Fibroblast of skin of left quadriceps (primary cell): ENCODE results near the gene PITPNM2.
A peak's percentile ranks its signal among the peaks of the same experiment; 100 is the strongest.

Source experiments
- DNase-seq, 2 experiments: peaks; one replicate each; pipeline ENCODE4 v3.0.0-alpha.2; 2013; ENCODE audit warnings: low read depth in 2 of 2

The PITPNM2 gene

DNA sequence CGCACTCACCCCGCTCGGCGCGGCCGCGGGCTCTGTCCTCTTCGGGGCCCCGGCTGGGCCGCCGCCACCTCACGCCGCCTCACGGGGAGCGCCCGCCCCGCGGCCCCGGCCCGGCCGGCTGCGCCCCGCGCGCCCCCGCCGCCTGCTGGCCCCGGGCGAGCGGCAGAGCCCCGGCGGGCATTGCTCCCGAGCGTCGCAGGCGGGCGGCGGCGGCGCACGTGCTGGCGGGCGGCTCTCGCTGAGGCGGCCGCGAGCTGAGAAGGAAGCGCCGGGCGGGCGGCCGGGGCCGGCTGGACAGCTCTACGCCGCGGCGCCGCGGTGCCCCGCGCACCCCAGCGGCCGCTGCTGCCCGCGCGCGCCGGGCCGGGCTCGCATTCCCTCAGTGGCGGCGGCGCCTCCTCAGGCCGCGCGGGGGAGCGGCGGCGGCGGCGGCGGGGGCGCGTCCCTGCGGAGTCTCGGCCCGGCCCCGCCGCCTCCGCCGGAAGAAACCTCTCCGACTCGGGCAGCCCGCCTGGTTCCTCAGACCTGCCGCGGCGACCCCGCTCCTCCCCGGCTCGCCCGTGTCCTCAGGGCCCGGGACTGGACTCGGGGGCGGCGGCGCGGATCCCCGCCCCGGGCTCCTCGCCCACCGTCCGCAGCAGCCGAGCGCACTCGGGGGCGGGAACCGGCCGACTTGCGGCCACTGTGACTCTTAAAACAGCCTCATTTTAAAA is at the start of gene PITPNM2:
PITPNM2 (minus strand) TSS at position 347 of the 713 bp plus-strand sequence. CDS start 116,500 bp downstream, outside the sequence.
- peak in 1 of 2 experiments; percentile 39 for DNase-seq

DNA sequence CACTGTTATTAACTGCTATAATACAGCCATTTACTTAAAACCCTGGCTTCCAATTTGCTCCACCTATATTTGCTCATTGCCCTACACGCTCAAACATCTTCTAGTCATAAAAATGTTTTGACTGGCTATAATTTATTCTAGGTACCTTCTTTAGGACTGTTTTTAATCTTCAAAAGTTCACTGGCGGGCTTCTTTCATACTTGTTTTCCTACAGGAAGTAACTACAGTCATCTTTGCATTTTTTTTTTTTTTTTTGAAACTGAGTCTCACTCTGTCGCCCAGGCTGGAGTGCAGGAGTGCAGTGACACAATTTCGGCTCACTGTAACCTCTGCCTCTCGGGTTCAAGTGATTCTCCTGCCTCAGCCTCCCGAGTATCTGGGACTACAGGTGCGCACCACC is 49.5 kb upstream of the PITPNM2 start:
- DNase-seq, result no peak

- DNase-seq, result no peak
Measured at GRCh38 chr12:123199936-123200335, 49.0 kb upstream of the PITPNM2 start.

GRCh38 chr12:123187637-123188036 is 36.7 kb upstream of the PITPNM2 start:
- no peak for DNase-seq

DNA sequence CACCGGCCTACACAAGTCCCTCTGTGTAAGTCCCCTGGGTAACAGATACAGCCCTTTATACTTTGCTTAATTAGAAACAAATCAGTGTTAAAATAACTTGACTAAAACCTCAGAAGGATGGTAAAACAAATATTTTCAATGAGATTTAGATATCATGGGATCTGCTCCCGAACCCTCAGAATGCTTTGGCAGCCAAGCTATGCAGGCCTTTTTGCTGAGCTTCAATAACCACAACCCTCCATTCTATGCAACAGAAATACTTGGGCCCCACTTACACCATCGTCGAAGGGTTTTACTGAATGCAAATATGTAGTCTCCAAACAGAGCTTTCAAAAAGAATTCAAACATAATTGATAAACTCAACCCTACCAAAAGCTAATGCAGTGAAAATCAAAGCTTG is 29.3 kb upstream of the PITPNM2 start:
- DNase-seq, result no peak

DNA sequence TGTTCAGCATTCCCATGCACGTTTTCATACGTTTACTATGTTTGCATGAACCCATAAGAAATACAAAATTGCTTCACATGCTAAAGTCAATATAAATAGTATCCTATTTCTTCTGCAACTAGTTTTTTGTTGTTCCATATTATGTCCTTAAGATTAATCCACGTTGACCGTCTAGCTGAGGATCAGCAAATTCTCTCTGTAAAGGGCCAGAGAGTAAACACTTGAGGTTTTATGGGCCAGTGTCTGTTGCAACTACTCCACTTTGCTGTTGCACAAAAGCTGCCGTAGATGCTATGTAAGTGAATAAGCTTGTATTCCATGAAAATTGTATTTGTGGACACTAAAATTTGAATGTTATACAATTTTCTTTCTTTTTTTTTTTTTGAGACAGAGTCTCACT is 21.1 kb upstream of the PITPNM2 start:
- no peak for DNase-seq

DNA sequence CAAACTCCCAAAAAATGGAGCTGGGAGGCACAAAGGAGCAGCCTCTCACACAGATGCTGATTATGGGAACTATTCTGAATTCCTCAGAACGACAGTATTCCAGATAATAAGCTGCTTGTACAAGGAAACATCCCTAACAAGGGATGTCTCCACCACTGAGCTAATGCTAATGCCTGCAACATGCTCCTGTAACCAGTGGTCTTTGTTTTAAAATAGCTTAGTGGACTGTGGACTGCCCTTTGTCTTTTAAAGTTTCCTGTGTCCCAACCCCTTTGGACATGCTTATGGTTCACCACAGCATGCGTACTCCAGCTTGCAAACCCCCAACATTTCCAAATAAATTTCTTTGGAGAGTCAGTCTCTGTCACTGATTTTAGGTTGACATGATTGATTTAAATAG is 16.4 kb upstream of the PITPNM2 start:
- no peak for DNase-seq

DNA sequence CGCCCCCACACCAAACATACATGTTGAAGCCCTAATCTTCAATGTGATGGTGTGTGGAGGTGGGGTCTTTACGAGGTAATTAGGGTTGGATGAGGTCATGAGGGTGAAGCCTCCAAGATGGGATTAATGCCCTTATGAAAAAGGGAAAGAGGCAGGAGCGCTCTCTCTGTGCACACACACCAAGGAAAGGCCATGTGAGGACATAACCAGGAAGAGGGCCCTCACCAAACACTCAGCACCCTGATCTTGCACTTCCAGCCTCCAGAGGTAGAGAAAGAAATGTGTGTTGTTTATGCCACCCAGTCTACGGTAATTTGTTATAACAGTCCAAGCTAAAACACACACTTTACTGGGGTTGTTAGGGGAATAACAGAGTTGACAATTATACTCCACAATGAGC is 14.6 kb upstream of the PITPNM2 start:
- DNase-seq, result no peak

- no peak for DNase-seq
Measured at GRCh38 chr12:123164710-123165261, 13.9 kb upstream of the PITPNM2 start.

DNA sequence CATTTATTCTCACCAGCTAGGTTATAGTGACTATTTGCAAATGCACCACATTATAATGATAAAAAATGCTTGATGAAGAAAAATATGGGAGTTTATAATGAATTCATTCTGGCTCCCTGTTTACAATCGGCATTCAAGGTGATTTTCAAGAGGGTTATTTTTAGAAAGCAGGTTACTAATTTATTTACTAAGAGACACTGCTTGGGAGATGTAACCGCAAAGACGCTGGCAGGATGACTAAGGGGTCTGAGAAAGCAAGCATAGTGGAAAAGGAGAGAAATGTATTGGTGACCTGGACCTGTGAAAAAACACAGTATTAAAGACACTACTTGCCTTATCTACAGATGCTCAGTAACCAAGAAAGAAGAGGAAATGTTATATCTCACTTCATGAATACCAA is 13.3 kb upstream of the PITPNM2 start:
- no peak for DNase-seq

DNA sequence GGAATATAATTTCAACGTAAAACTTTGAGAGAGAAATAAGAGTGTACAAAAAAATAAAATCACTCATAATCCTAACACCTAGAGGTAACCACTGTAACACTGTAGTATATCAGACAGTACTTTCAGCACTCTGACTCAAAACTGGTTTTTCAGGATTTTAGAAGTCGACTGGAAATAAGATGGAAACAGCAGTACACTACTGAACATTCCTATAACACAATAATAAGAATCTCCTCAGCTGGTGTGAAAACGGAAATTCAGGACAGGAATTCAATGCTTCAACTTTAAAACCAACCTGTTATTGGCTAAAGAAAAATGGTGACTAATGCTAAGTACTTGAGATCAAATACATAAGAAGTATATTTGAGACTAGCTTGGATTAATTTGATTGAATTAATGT is 12.3 kb upstream of the PITPNM2 start:
- DNase-seq, result no peak

- DNase-seq, result no peak
Measured at GRCh38 chr12:123160801-123161487, 10.1 kb upstream of the PITPNM2 start.

GRCh38 chr12:123153906-123154305 is 3.0 kb upstream of the PITPNM2 start:
- no peak for DNase-seq

DNA sequence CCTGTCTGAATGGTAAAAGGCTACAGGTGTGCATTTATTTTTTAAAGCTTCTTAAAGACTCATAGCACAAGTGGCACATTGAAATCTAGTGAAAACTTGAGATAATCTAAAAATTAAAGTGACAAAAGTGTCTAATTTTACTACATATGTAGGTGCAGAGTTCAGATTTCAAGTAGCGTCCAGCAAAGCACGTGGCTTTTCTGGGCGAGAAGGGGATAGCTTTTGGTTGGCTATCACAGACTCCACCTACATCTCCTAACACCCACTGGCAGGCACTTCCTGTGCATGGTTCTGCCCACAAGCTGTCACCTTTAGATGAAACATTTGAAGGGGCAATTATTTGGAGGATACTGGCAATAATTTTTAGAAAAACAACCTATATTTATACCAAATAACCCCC is 1.9 kb upstream of the PITPNM2 start:
- no peak for DNase-seq

- DNase-seq, result no peak
Measured at GRCh38 chr12:123151457-123152454, 866 bp upstream of the PITPNM2 start.

DNA sequence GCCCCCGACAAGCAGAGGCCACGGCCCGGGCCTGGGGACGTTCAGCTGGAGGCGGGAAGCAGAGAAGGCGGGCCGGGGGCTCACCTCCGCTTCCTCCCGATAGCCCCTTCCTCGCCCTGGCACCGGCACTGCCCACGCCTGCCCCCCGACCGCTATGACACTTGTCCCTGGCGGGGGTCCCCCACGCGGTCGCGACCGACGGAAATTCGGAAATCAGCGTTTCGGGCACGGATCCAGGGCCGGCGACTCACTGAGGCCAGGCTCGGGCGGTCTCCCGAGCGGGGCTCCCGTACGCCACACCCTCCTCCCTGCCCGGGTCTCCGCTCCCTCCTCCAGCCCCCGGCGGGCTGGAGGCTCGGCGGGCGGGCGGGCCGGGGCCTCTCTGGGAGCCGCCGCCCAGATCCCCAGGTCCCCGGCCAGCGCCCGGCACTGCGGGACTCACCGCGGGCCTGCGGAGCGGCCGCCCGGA is 581 bp downstream of the PITPNM2 start:
- DNase-seq, result no peak

DNA sequence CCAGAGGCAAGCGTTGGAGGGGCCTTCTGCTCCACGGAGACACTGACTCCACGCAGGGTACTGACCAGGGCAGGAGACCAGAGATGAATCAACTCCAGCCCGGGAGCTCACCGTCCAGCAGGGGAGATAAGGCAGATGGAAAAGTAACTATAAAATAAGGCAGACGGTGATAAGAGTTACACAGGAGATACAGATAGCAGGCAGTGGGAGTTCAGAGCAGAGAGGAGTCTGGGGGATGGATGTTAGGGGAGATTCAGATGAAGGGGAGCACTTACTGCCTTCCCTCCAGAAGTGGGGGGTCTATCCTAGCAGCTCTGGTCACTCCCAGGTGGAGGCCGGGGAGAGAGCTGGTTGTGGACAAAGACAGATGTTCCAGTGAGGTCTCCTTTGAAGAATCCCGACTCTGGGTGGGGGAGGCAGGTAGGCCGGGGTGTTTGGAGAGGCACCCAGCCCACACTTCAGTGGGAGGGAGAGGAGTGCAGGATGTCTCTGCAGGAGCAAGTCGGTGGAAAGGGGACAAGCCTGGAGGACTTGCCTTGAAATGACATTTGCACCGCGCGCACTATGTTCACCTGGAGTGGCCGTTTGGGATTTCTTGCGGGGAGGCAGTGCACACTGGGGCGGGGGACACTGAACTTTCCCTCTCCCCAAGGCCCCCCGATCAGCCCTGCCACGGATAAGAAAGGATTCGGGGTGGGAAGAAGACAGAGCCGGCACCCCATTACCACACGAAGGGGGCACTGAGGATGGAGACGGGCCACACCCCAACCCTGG is 1.2 kb downstream of the PITPNM2 start:
- no peak for DNase-seq

DNA sequence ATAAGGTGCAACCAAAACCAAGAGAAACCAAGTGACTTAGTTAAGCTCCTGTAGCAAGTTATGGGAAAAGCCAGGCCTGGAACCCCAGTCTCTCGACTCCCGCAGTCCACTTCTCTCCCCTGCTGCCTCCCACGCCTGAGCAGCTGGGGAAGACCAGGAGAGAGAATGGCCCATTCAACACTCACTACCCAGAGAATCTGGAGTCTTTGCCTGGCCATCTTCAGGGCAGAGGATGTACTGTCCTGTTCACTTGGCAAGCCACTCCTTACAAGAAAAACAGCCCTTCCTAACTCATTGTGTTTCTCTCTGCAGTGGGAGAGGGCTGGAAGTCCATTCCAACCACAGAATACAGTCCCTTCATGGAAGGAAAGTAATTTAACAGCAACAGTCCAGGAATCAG is 1.8 kb downstream of the PITPNM2 start:
- no peak for DNase-seq

DNA sequence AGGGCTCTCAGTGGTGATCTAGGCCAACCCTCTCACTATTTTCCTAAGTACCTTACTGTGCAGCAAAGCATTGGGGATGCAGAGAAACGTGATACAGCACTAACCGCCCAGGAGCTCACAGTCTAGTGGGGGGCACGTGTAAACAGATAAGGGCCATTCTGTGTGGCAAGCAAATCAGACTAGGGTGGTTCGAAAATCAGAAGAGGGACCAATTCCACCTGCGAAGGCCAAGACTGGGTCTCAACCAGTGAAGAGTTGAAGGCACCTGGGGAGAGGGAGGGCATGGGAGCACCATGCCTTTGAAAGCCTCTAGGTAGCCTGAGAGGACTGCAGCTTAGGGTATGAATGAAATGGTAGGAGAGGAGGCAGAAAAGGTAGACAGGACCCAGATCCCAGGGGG is 2.2 kb downstream of the PITPNM2 start:
- no peak for DNase-seq

- DNase-seq, result no peak
Measured at GRCh38 chr12:123148223-123148622, 2.7 kb downstream of the PITPNM2 start.

GRCh38 chr12:123145211-123145610 is 5.7 kb downstream of the PITPNM2 start:
- no peak for DNase-seq
